ENCODE data around the gene DENND1A.

DNA sequence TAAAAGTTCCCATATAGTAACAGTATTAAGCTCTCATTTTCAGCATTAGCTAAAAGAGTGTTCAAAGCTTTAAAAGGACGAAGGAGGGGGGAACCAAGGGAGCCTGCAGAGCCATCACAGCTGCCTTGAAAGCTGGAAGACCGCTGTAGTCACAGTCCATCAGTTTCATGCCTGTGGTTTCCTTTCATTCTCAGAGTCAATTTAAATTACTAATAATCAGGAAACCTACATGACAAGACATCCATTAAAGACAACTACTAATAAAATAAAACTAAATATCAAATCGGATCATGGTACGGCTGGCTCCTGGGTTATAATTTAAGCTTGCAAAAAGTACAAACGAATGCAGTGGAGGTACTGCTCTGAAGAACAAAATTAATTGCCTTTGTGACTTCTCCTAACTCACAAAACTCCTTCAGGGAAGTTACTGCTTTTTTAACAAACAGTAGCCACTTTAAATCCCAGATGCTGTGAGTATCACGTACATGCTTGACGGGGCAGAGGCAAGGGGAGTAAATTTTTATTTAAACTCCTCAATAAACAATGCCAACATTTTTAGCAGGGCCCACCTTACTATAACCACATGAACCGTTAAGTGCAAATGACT is 213.5 kb downstream of the DENND1A start:
- no peak for TF ChIP-seq HDGF (IDR thresholded peaks at IDR 0.05; ENCODE audit: borderline replicate concordance)
- TF ChIP-seq SP1 (IDR thresholded peaks at IDR 0.05) = no peak
- no peak for TF ChIP-seq TARDBP (IDR thresholded peaks at IDR 0.05)
- no peak for TF ChIP-seq CTBP1 (IDR thresholded peaks at IDR 0.05; ENCODE audit: borderline replicate concordance)
- no peak for TF ChIP-seq FOXK2 (IDR thresholded peaks at IDR 0.05)
- TF ChIP-seq FOXA1 (IDR thresholded peaks at IDR 0.05) = no peak
- TF ChIP-seq LEF1 (IDR thresholded peaks at IDR 0.05; ENCODE audit: borderline replicate concordance) = no peak
- TF ChIP-seq ZNF384 (IDR thresholded peaks at IDR 0.05) = no peak
- TF ChIP-seq L3MBTL2 (conservative IDR thresholded peaks at IDR 0.05) = no peak
- TF ChIP-seq SUZ12 (IDR thresholded peaks at IDR 0.05) = no peak
- no peak for TF ChIP-seq FOXM1 (IDR thresholded peaks at IDR 0.05; ENCODE audit: borderline replicate concordance)

Data from HEK293T (cell line).